Nephron (organoid): ENCODE data around the gene PPM1J.
A peak's percentile ranks its signal among the peaks of the same experiment; 100 is the strongest.
"Not testable (repeated sequence)": the region's sequence is repeated elsewhere in the genome, so short reads cannot be mapped to it uniquely, and the experiment has no call there.

ENCODE experiments used
- H3K27ac Mint-ChIP-seq, 3 experiments: 2 replicates each; pipeline ENCODE4 v1.8.0; 2020; ENCODE audit warnings: mixed read lengths in 3 of 3, mild to moderate bottlenecking in 2 of 3, moderate library complexity in 1 of 3
- H3K27me3 Mint-ChIP-seq: 2 replicates; pipeline ENCODE4 v1.8.0; 2021; ENCODE audit warnings: low read depth, mild to moderate bottlenecking, moderate library complexity, mixed read lengths
- H3K36me3 Mint-ChIP-seq: 2 replicates; pipeline ENCODE4 v1.8.0; 2020; ENCODE audit warnings: low read depth, mixed read lengths
- H3K4me1 Mint-ChIP-seq: 2 replicates; pipeline ENCODE4 v1.8.0; 2020; ENCODE audit warnings: mixed read lengths
- H3K4me3 Mint-ChIP-seq, 3 experiments: 2 replicates each; pipeline ENCODE4 v1.8.0; 2020; ENCODE audit warnings: mild to moderate bottlenecking in 3 of 3, mixed read lengths in 3 of 3, moderate library complexity in 2 of 3
- H3K9me3 Mint-ChIP-seq: 2 replicates; pipeline ENCODE4 v1.8.0; 2020; ENCODE audit warnings: mixed read lengths
- CTCF ChIP-seq, 3 experiments: fragments of 200-600 bp; sonication (generic); IDR thresholded peaks; one replicate each; pipeline ENCODE4 v1.5.0; 2021; ENCODE audit warnings: antibody characterized with exemption in 3 of 3; ENCODE audit not compliant: unreplicated experiment in 3 of 3

The PPM1J gene

GRCh38 chr1:112731451-112731850, 16.3 kb upstream of the PPM1J start:
- Mint-ChIP-seq H3K36me3 (no peaks in the 10 kb centered on the region), H3K4me1 (peaks cover 12% of the 10 kb centered on the region), H3K4me3 (no peak overlapping the region), H3K27ac (peak overlapping the region in 1 of 3 experiments; percentile 60), H3K27me3 (peaks cover 4% of the 10 kb centered on the region), H3K9me3 (no peaks in the 10 kb centered on the region)
- TF ChIP-seq CTCF (IDR thresholded peaks at IDR 0.05; ENCODE audit: unreplicated experiment in 3 of 3) = no peak

- H3K36me3 Mint-ChIP-seq = no peaks in the 10 kb centered on the region
- no peaks in the 10 kb centered on the region for H3K9me3 Mint-ChIP-seq
- peaks cover 4% of the 10 kb centered on the region for H3K27me3 Mint-ChIP-seq
- H3K4me3 Mint-ChIP-seq = no peak overlapping the region
- no peak for TF ChIP-seq CTCF (IDR thresholded peaks at IDR 0.05; ENCODE audit: unreplicated experiment in 3 of 3)
- H3K4me1 Mint-ChIP-seq = peaks cover 12% of the 10 kb centered on the region
- no peak overlapping the region for H3K27ac Mint-ChIP-seq
These were observed 14.8 kb upstream of the PPM1J start for GRCh38 chr1:112729909-112730308.

GRCh38 chr1:112729011-112729410, 13.9 kb upstream of the PPM1J start:
- H3K27ac Mint-ChIP-seq, H3K36me3 Mint-ChIP-seq, H3K4me3 Mint-ChIP-seq, H3K27me3 Mint-ChIP-seq, H3K9me3 Mint-ChIP-seq: not testable (repeated sequence)
- peaks cover 12% of the 10 kb centered on the region for H3K4me1 Mint-ChIP-seq

- not testable (repeated sequence) for H3K27me3 Mint-ChIP-seq, H3K4me3 Mint-ChIP-seq, H3K36me3 Mint-ChIP-seq, H3K27ac Mint-ChIP-seq, H3K9me3 Mint-ChIP-seq
- H3K4me1 Mint-ChIP-seq = peaks cover 14% of the 10 kb centered on the region
These were observed 13.3 kb upstream of the PPM1J start for GRCh38 chr1:112728306-112728971.

- Mint-ChIP-seq H3K4me3 (no peak overlapping the region), H3K36me3 (no peaks in the 10 kb centered on the region), H3K4me1 (peaks cover 19% of the 10 kb centered on the region), H3K27me3 (peaks cover 4% of the 10 kb centered on the region), H3K27ac (no peak overlapping the region), H3K9me3 (no peaks in the 10 kb centered on the region)
- TF ChIP-seq CTCF (IDR thresholded peaks at IDR 0.05; ENCODE audit: unreplicated experiment in 3 of 3) = no peak
These were observed 12.6 kb upstream of the PPM1J start for GRCh38 chr1:112727716-112728115.

GRCh38 chr1:112724240-112724639, 9.1 kb upstream of the PPM1J start:
- not testable (repeated sequence) for H3K27ac Mint-ChIP-seq, H3K9me3 Mint-ChIP-seq, H3K36me3 Mint-ChIP-seq, H3K4me3 Mint-ChIP-seq
- H3K4me1 Mint-ChIP-seq = peaks cover 25% of the 10 kb centered on the region
- H3K27me3 Mint-ChIP-seq = peaks cover 16% of the 10 kb centered on the region

GRCh38 chr1:112723511-112723839, 8.3 kb upstream of the PPM1J start:
- Mint-ChIP-seq H3K36me3 (no peaks in the 10 kb centered on the region), H3K4me3 (peak overlapping the region; percentile 14 to 57 (median 37)), H3K9me3 (no peaks in the 10 kb centered on the region), H3K27ac (peak overlapping the region; percentile 78 to 85 (median 81)), H3K27me3 (peaks cover 21% of the 10 kb centered on the region), H3K4me1 (peaks cover 28% of the 10 kb centered on the region)
- no peak for TF ChIP-seq CTCF (IDR thresholded peaks at IDR 0.05; ENCODE audit: unreplicated experiment in 3 of 3)
